T-cell (primary cell): Measurements from ENCODE around the gene ZNF362. TPM values are rescaled to one million over a fixed set of nuclear protein-coding genes. Genes with fewer than 3 reads are reported as not detected.
"Not testable (repeated sequence)": the region's sequence is repeated elsewhere in the genome, so short reads cannot be mapped to it uniquely, and the experiment has no call there.

ENCODE experiments used
- ATAC-seq, 4 experiments: fragments of 200-7000 bp in 3 of 4; fragments of 150-1000 bp in 1 of 4; cut with Tn5 transposase; replicated peaks in 1 of 4; 1 replicate in 3 of 4; 2 replicates in 1 of 4; pipeline ENCODE4 v1.10.0; 2021; ENCODE audit warnings: moderate library complexity in 3 of 4, mild to moderate bottlenecking in 2 of 4, moderate number of reproducible peaks in 1 of 4
- CTCF ChIA-PET, 2 donors: fragments of 300-600 bp; sonication (Branson Sonifier 250); formaldehyde crosslinking; loops; one replicate each; lab custom pipeline; 2022; ENCODE audit warnings: antibody characterized with exemption in 2 of 2; lab: Charles Lee
- POLR2A ChIA-PET, 2 donors: fragments of 300-600 bp; sonication (Branson Sonifier 250); formaldehyde crosslinking; loops; one replicate each; lab custom pipeline; 2022; ENCODE audit warnings: antibody characterized with exemption in 2 of 2; lab: Charles Lee
- DNase-seq, 35 experiments: peaks; one replicate each; pipeline versions ENCODE4 v3.0.0 to v3.0.0-alpha.2; 2013 to 2023
- H3K27ac ChIP-seq: one replicate; pipeline ENCODE4 v1.5.1; 2013; ENCODE audit warnings: low read length
- H3K27me3 ChIP-seq, 2 experiments: replicated peaks in 1 of 2; 1 replicate in 1 of 2; 2 replicates in 1 of 2; pipeline versions ENCODE4 v1.6.1 to v1.7.0; 2013; ENCODE audit warnings: low read length in 1 of 2, mixed read lengths in 1 of 2; ENCODE audit not compliant: control insufficient read depth in 2 of 2, insufficient read depth in 2 of 2; ENCODE audit errors: extremely low read depth in 1 of 2
- H3K36me3 ChIP-seq, 2 donors: 1 replicate in 1 of 2; 2 replicates in 1 of 2; pipeline versions ENCODE4 v1.6.1 to v1.7.0; 2013; ENCODE audit warnings: low read length in 1 of 2; ENCODE audit not compliant: control insufficient read depth in 2 of 2, insufficient read depth in 1 of 2; ENCODE audit errors: extremely low read depth in 1 of 2
- H3K4me1 ChIP-seq, 2 experiments: 1 replicate in 1 of 2; 2 replicates in 1 of 2; pipeline versions ENCODE4 v1.6.1 to v1.7.0; 2013; ENCODE audit warnings: low read length in 2 of 2, mixed read lengths in 1 of 2; ENCODE audit not compliant: insufficient read depth in 2 of 2, control insufficient read depth in 1 of 2; ENCODE audit errors: extremely low read depth in 1 of 2
- H3K4me3 ChIP-seq, 2 donors: 1 replicate in 1 of 2; 2 replicates in 1 of 2; pipeline versions ENCODE4 v1.5.1 to v1.7.0; 2013; ENCODE audit warnings: mild to moderate bottlenecking in 2 of 2, low read length in 1 of 2, moderate library complexity in 1 of 2; ENCODE audit not compliant: control insufficient read depth in 1 of 2; ENCODE audit errors: extremely low read depth in 1 of 2
- H3K9me3 ChIP-seq: 2 replicates; pipeline ENCODE4 v1.7.0; 2013
- H3K27ac Mint-ChIP-seq, 2 donors: one replicate each; pipeline ENCODE4 v1.8.0; 2020 to 2021; ENCODE audit warnings: mild to moderate bottlenecking in 2 of 2, mixed read lengths in 2 of 2
- H3K27me3 Mint-ChIP-seq, 2 donors: one replicate each; pipeline ENCODE4 v1.8.0; 2021 to 2022; ENCODE audit warnings: mixed read lengths in 2 of 2
- H3K36me3 Mint-ChIP-seq: one replicate; pipeline ENCODE4 v1.8.0; 2021; ENCODE audit warnings: mixed read lengths
- H3K4me1 Mint-ChIP-seq, 3 donors: one replicate each; pipeline ENCODE4 v1.8.0; 2020 to 2022; ENCODE audit warnings: mixed read lengths in 3 of 3, mild to moderate bottlenecking in 1 of 3
- H3K4me3 Mint-ChIP-seq, 3 donors: one replicate each; pipeline ENCODE4 v1.8.0; 2020 to 2022; ENCODE audit warnings: mild to moderate bottlenecking in 3 of 3, mixed read lengths in 3 of 3, moderate library complexity in 3 of 3
- H3K9me3 Mint-ChIP-seq, 3 donors: one replicate each; pipeline ENCODE4 v1.8.0; 2020 to 2022; ENCODE audit warnings: mixed read lengths in 3 of 3
- WGBS: methylation state at CpG from one replicate; pipeline ENCODE4 v1.1.5; 2013; ENCODE audit warnings: missing lambda C conversion rate; ENCODE audit not compliant: insufficient coverage; 5-methylcytosine and 5-hydroxymethylcytosine counted together
- total RNA-seq, 35 experiments: library from RNA in 6 of 35; stranded (reverse) in 6 of 35; fragments of 120-200 nt in 1 of 35; gene quantifications; one replicate each; pipeline versions ENCODE4 v1.2.1 to v1.2.4 and lab custom pipeline; 2013 to 2026

Gene ZNF362
- total RNA-seq, 5 donors from 2014 or later (not counting 1 experiment from before 2014, with no cell fraction given): 22.9 to 31.4 (median 24.5) TPM

DNA sequence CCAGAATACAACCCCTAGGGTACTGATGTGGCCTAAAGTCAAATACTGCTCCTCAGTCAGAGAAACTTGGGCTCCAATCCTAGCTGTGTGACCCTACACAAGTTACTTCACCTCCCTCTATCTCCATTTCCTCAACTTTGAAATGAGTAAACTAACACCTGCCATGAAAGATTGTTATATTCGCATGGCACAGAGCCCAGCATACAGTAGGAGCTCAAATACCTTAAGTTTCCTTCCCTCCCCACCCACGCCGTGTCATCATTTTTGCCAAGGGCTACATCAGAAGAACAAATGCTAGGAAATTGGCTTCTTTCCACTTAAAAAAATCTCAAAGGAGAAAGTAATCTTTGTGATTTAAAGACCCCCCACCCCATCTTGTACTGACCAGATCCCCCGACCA, 22.2 kb upstream of the ZNF362 start:
- WGBS: 81% methylated on average over 3 of the region's 4 CpGs
- Mint-ChIP-seq H3K4me1 (peaks cover 5 to 8% (median 6%) of the 10 kb centered on the region in 3 donors), H3K36me3 (no peaks in the 10 kb centered on the region), H3K4me3 (no peak overlapping the region), H3K9me3 (no peaks in the 10 kb centered on the region), H3K27ac (no peak overlapping the region), H3K27me3 (peaks cover 7 to 9% of the 10 kb centered on the region in 2 donors)
- ChIA-PET CTCF (no interaction called here), POLR2A (no interaction called here)
- no peak overlapping the region for H3K4me3 ChIP-seq
- peaks cover 0 to 6% of the 10 kb centered on the region in 2 experiments for H3K4me1 ChIP-seq
- ATAC-seq: no peak
- peaks cover 0 to 4% of the 10 kb centered on the region in 2 experiments for H3K27me3 ChIP-seq
- H3K27ac ChIP-seq: no peak overlapping the region
- no peaks in the 10 kb centered on the region for H3K36me3 ChIP-seq
- DNase-seq: no peak
- no peaks in the 10 kb centered on the region for H3K9me3 ChIP-seq

DNA sequence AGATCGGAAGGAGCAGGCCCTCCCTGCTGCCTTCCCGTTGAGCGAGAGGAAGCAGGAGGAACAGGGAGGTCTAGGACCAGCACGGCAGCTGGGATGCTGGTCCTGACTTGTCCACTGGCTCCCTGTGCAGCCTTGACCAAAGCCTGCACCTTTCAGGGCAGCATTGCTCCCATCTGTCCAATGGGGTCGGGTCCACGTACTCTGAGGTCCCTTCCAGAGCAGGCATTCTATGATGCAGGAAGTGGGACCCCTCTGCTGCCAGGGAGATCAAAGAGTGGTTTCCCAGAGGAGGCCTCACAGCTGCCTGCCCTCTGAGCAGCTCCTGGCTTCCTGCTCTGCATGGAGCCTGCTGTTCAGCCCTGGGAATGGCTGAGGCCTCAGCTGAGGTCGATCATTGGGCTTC, 21.7 kb upstream of the ZNF362 start:
- Histone ChIP-seq H3K4me1 (peaks cover 0 to 6% of the 10 kb centered on the region in 2 experiments), H3K4me3 (no peak overlapping the region), H3K36me3 (no peaks in the 10 kb centered on the region), H3K27me3 (peaks cover 0 to 7% of the 10 kb centered on the region in 2 experiments), H3K27ac (no peak overlapping the region), H3K9me3 (no peaks in the 10 kb centered on the region)
- Mint-ChIP-seq H3K4me1 (peaks cover 5 to 8% (median 6%) of the 10 kb centered on the region in 3 donors), H3K4me3 (no peak overlapping the region), H3K9me3 (no peaks in the 10 kb centered on the region), H3K27me3 (peaks cover 5 to 6% of the 10 kb centered on the region in 2 donors), H3K36me3 (no peaks in the 10 kb centered on the region), H3K27ac (no peak overlapping the region)
- DNase-seq: no peak
- ATAC-seq: no peak
- 50% methylated on average over 6 of the region's 7 CpGs for WGBS
- POLR2A ChIA-PET: no interaction called here
- CTCF ChIA-PET: no interaction called here

DNA sequence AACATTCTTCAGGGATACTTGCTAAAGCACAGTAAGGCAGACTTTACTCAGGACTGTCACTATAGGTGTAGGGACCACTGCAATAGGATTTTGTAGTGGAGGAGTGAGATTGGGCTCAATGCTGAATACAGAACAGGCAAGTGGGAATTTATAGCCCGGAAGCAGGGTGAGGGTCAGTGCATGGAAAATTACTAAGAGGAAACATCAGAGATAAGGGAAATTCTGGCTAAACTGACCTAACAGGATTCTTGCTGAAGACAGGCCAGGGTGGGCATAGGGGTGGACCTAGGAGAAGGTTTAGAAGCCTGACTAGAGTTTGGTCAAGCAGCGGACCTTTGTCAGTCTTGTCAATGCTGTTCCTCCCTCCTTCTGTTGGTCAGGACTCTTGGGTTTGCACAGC, 20.8 kb upstream of the ZNF362 start:
- Mint-ChIP-seq H3K27me3 (peaks cover 4% of the 10 kb centered on the region in 2 donors), H3K9me3 (no peaks in the 10 kb centered on the region), H3K36me3 (no peaks in the 10 kb centered on the region), H3K27ac (no peak overlapping the region), H3K4me1 (peaks cover 5 to 8% (median 6%) of the 10 kb centered on the region in 3 donors), H3K4me3 (no peak overlapping the region)
- H3K36me3 ChIP-seq: no peaks in the 10 kb centered on the region
- no peaks in the 10 kb centered on the region for H3K9me3 ChIP-seq
- WGBS: 80% methylated on average over 1 of the region's 2 CpGs
- peaks cover 0 to 6% of the 10 kb centered on the region in 2 experiments for H3K4me1 ChIP-seq
- POLR2A ChIA-PET: no interaction called here
- H3K27me3 ChIP-seq: peaks cover 0 to 7% of the 10 kb centered on the region in 2 experiments
- ATAC-seq (no peak), DNase-seq (no peak)
- H3K27ac ChIP-seq: no peak overlapping the region
- CTCF ChIA-PET: no interaction called here
- H3K4me3 ChIP-seq: no peak overlapping the region

DNA sequence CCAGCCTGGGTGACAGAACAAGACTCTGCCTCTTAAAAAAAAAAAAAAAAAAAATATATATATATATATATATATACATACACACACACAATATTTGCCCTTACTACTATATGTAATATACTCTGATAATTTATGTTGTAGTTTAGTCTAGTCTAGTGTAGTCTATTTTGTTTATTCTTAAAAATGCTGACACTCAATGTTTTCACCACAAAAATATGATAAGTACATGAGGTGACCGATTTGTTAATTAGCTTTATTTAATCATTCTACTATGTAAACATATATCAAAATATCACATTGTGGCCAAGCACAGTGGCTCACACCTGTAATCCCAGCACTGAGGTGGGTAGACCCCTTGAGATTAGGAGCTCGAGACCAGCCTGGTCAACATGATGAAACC, 19.8 kb upstream of the ZNF362 start:
- WGBS: no CpG with 5 or more reads among the region's 2 CpGs
- no peak overlapping the region for H3K4me3 ChIP-seq
- no peak overlapping the region for H3K27ac ChIP-seq
- Mint-ChIP-seq H3K27me3 (peaks cover under 1 to 4% of the 10 kb centered on the region in 2 donors), H3K4me1 (peaks cover 5 to 8% (median 6%) of the 10 kb centered on the region in 3 donors), H3K27ac (no peak overlapping the region), H3K4me3 (no peak overlapping the region), H3K9me3 (no peaks in the 10 kb centered on the region), H3K36me3 (no peaks in the 10 kb centered on the region)
- peaks cover 0 to 7% of the 10 kb centered on the region in 2 experiments for H3K27me3 ChIP-seq
- CTCF ChIA-PET: no interaction called here
- no peak for DNase-seq
- no peaks in the 10 kb centered on the region for H3K36me3 ChIP-seq
- no peaks in the 10 kb centered on the region for H3K9me3 ChIP-seq
- POLR2A ChIA-PET: no interaction called here
- peaks cover 0 to 6% of the 10 kb centered on the region in 2 experiments for H3K4me1 ChIP-seq
- no peak for ATAC-seq

DNA sequence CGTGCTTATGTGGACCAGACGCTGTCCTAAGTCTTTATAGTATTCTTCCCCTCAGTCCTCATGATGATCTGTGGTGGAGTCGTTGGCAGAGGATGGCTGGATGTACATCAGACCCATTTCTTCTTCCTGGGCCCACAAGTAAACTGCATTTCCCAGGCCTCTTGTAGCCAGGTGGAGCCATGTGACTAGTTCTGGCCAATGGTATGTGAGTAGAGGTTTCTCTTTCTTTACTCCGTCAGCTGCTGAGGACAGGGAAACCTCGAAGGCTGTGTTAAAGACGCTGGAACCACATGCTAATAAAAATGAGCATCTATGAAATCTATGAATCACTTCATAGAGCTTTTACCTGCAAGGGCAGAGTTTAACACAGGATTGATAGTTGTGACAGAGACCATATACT, 18.7 kb upstream of the ZNF362 start:
- H3K36me3 ChIP-seq: no peaks in the 10 kb centered on the region
- POLR2A ChIA-PET: no interaction called here
- Mint-ChIP-seq H3K36me3 (no peaks in the 10 kb centered on the region), H3K4me1 (peaks cover 5 to 8% (median 6%) of the 10 kb centered on the region in 3 donors), H3K4me3 (no peak overlapping the region), H3K9me3 (no peaks in the 10 kb centered on the region), H3K27me3 (peaks cover 0 to 4% of the 10 kb centered on the region in 2 donors), H3K27ac (peak overlapping the region in 1 of 2 donors; percentile 74)
- no peak overlapping the region for H3K4me3 ChIP-seq
- H3K4me1 ChIP-seq: peaks cover 0 to 6% of the 10 kb centered on the region in 2 experiments
- CTCF ChIA-PET: no interaction called here
- no peak overlapping the region for H3K27ac ChIP-seq
- ATAC-seq (peak; percentile 73 to 100 (median 91)), DNase-seq (peak in 26 of 35 experiments; percentile 6 to 66 (median 30))
- no peaks in the 10 kb centered on the region for H3K9me3 ChIP-seq
- H3K27me3 ChIP-seq: peaks cover 0 to 13% of the 10 kb centered on the region in 2 experiments
- no CpG with 5 or more reads among the region's 6 CpGs for WGBS

DNA sequence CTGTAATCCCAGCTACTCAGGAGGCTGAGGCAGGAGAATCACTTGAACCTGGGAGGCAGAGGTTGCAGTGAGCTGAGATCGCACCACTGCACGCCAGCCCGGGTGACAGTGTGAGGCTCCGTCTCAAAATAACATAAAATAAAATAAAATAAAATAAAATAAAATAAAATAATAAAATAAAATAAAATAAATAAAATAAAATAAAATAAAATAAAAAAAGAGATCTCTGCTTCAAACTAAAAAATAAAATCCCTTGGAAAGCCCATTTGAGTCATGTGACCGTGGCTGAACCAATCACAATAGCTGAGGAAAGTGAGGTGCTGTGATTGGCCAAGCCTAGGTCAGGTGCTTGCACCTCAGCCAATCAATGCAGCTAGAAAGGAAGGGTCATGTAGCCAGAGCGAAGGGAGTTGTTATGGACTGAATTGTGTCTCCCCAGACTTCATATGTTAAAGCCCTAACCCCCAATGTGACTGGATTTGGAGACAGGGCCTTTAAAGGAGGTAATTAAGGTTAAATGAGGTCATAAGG, 18.0 kb upstream of the ZNF362 start:
- H3K9me3 Mint-ChIP-seq, H3K4me1 ChIP-seq, H3K36me3 Mint-ChIP-seq, ATAC-seq, DNase-seq, H3K27ac ChIP-seq, H3K36me3 ChIP-seq, H3K27ac Mint-ChIP-seq, POLR2A ChIA-PET, H3K9me3 ChIP-seq, H3K4me3 Mint-ChIP-seq, H3K4me3 ChIP-seq, CTCF ChIA-PET, H3K4me1 Mint-ChIP-seq, H3K27me3 Mint-ChIP-seq: not testable (repeated sequence)
- WGBS: 100% methylated on average over 1 of the region's 6 CpGs
- peaks cover 0 to 13% of the 10 kb centered on the region in 2 experiments for H3K27me3 ChIP-seq
